H1 (cell line): ENCODE measurements around the gene TCERG1L. TPM values are rescaled to one million over a fixed set of nuclear protein-coding genes. Genes with fewer than 3 reads are reported as not detected.

ENCODE experiments used
- CTCF ChIA-PET: fragments of 300-600 bp; sonication (Branson Sonifier 250); formaldehyde crosslinking; loops from one replicate; lab custom pipeline; 2021; ENCODE audit not compliant: partially characterized antibody; lab: Charles Lee
- POLR2A ChIA-PET: fragments of 300-600 bp; sonication (Branson Sonifier 250); formaldehyde crosslinking; loops from one replicate; lab custom pipeline; 2021; ENCODE audit warnings: inconsistent platforms; ENCODE audit not compliant: partially characterized antibody; lab: Charles Lee
- DNase-seq, 2 experiments: peaks; one replicate each; pipeline versions ENCODE4 v3.0.0 to v3.0.0-alpha.2; 2010 to 2022; ENCODE audit warnings: low spot score in 2 of 2, low read depth in 1 of 2, mixed read lengths in 1 of 2
- FAIRE-seq: peaks from 2 replicates; lab custom pipeline; 2011; peaks lifted over from hg19 to GRCh38; lab: Jason Lieb, UNC
- H2AFZ ChIP-seq: 2 replicates; pipeline ENCODE4 v1.8.1; 2012; ENCODE audit warnings: low read length, inconsistent platforms
- H2AK5ac ChIP-seq: 2 replicates; pipeline ENCODE4 v1.6.1; 2013; ENCODE audit warnings: low read depth, low read length
- H2BK120ac ChIP-seq: replicated peaks from 2 replicates; pipeline ENCODE3; 2013; ENCODE audit warnings: low read depth, low read length, inconsistent platforms
- H2BK12ac ChIP-seq: 2 replicates; pipeline ENCODE4 v1.6.1; 2013; ENCODE audit warnings: low read depth, low read length
- H2BK15ac ChIP-seq: 2 replicates; pipeline ENCODE4 v1.6.1; 2013; ENCODE audit warnings: low read length
- H2BK20ac ChIP-seq: 2 replicates; pipeline ENCODE4 v1.6.1; 2013; ENCODE audit warnings: low read length
- H2BK5ac ChIP-seq: 2 replicates; pipeline ENCODE4 v1.6.1; 2013; ENCODE audit warnings: low read depth, low read length
- H3K14ac ChIP-seq: 2 replicates; pipeline ENCODE4 v1.6.1; 2013; ENCODE audit warnings: inconsistent platforms; ENCODE audit not compliant: insufficient read length
- H3K18ac ChIP-seq: 2 replicates; pipeline ENCODE4 v1.6.1; 2013; ENCODE audit warnings: low read length; ENCODE audit errors: extremely low read depth
- H3K23ac ChIP-seq: 2 replicates; pipeline ENCODE4 v1.6.1; 2013; ENCODE audit warnings: inconsistent platforms; ENCODE audit not compliant: insufficient read length
- H3K23me2 ChIP-seq: 2 replicates; pipeline ENCODE4 v1.6.1; 2013; ENCODE audit warnings: low read depth, low read length
- H3K27ac ChIP-seq: 2 replicates; pipeline ENCODE4 v1.6.1; 2011; ENCODE audit warnings: low read depth, low read length, inconsistent platforms
- H3K27me3 ChIP-seq, 4 experiments: replicated peaks in 1 of 4; 1 replicate in 1 of 4; 2 replicates in 3 of 4; pipeline versions ENCODE4 v1.6.1 to v1.8.1; 2011 to 2013; ENCODE audit warnings: low read length in 3 of 4, mild to moderate bottlenecking in 3 of 4, inconsistent platforms in 2 of 4, mixed read lengths in 2 of 4, moderate library complexity in 1 of 4; ENCODE audit not compliant: control insufficient read depth in 3 of 4, insufficient read depth in 3 of 4; ENCODE audit errors: extremely low read depth in 1 of 4
- H3K36me3 ChIP-seq, 4 experiments: 2 replicates each; pipeline versions ENCODE4 v1.6.1 to v1.8.1; 2011 to 2013; ENCODE audit warnings: mild to moderate bottlenecking in 4 of 4, low read length in 3 of 4, moderate library complexity in 2 of 4, control low read depth in 1 of 4, inconsistent platforms in 1 of 4; ENCODE audit not compliant: insufficient read depth in 4 of 4, control insufficient read depth in 2 of 4
- H3K4ac ChIP-seq: replicated peaks from 2 replicates; pipeline ENCODE3; 2013; ENCODE audit warnings: low read length, low read depth, mixed read lengths, inconsistent platforms; ENCODE audit not compliant: insufficient read length
- H3K4me1 ChIP-seq, 4 experiments: replicated peaks in 1 of 4; 1 replicate in 1 of 4; 2 replicates in 3 of 4; pipeline versions ENCODE4 v1.6.1 to v1.8.1; 2011 to 2013; ENCODE audit warnings: low read length in 3 of 4, inconsistent platforms in 2 of 4, mixed read lengths in 1 of 4; ENCODE audit not compliant: insufficient read depth in 4 of 4, control insufficient read depth in 3 of 4
- H3K4me2 ChIP-seq, 2 experiments: 2 replicates each; pipeline versions ENCODE4 v1.6.1 to v1.8.1; 2011 to 2013; ENCODE audit warnings: low read depth in 2 of 2, low read length in 2 of 2, control low read depth in 1 of 2, inconsistent platforms in 1 of 2, mild to moderate bottlenecking in 1 of 2; ENCODE audit not compliant: insufficient read depth in 1 of 2
- H3K4me3 ChIP-seq, 4 experiments: fragments of 200-600, 300-600 bp in 1 of 4; sonication (generic), shearing (Covaris generic), sonication (Bioruptor Twin) in 1 of 4; 2 replicates each; pipeline versions ENCODE4 v1.5.1 to v1.8.1; 2011 to 2016; ENCODE audit warnings: low read length in 4 of 4, low read depth in 3 of 4, control low read depth in 2 of 4, inconsistent platforms in 2 of 4, mild to moderate bottlenecking in 2 of 4, mixed read lengths in 1 of 4, moderate library complexity in 1 of 4; ENCODE audit not compliant: insufficient read depth in 2 of 4; ENCODE audit errors: extremely low read depth in 1 of 4
- H3K56ac ChIP-seq: replicated peaks from 2 replicates; pipeline ENCODE3; 2013; ENCODE audit warnings: low read depth, mild to moderate bottlenecking, mixed read lengths, low read length, inconsistent platforms; ENCODE audit not compliant: insufficient read length
- H3K79me1 ChIP-seq: 2 replicates; pipeline ENCODE4 v1.6.1; 2013; ENCODE audit warnings: low read depth, low read length, control low read depth
- H3K79me2 ChIP-seq, 2 experiments: 2 replicates each; pipeline versions ENCODE4 v1.6.1 to v1.8.1; 2012 to 2013; ENCODE audit warnings: low read length in 2 of 2, mild to moderate bottlenecking in 2 of 2, inconsistent platforms in 1 of 2; ENCODE audit not compliant: insufficient read depth in 2 of 2, control insufficient read depth in 1 of 2
- H3K9ac ChIP-seq, 4 experiments: replicated peaks in 1 of 4; 1 replicate in 1 of 4; 2 replicates in 3 of 4; pipeline versions ENCODE4 v1.6.1 to v1.8.1; 2011 to 2013; ENCODE audit warnings: low read depth in 3 of 4, low read length in 3 of 4, control low read depth in 2 of 4, mild to moderate bottlenecking in 2 of 4, moderate library complexity in 2 of 4, inconsistent platforms in 1 of 4; ENCODE audit errors: extremely low read depth in 1 of 4
- H3K9me3 ChIP-seq, 2 experiments: 2 replicates each; pipeline versions ENCODE4 v1.6.1 to v1.8.1; 2012 to 2013; ENCODE audit warnings: mild to moderate bottlenecking in 2 of 2, moderate library complexity in 2 of 2, control low read depth in 1 of 2, inconsistent platforms in 1 of 2, low read depth in 1 of 2, low read length in 1 of 2, mixed read lengths in 1 of 2; ENCODE audit not compliant: insufficient read depth in 2 of 2
- H4K20me1 ChIP-seq, 2 experiments: replicated peaks in 1 of 2; 2 replicates each; pipeline versions ENCODE3 to v1.8.1; 2011 to 2013; ENCODE audit warnings: inconsistent platforms in 2 of 2, low read length in 2 of 2, mild to moderate bottlenecking in 1 of 2; ENCODE audit not compliant: insufficient read depth in 2 of 2, control insufficient read depth in 1 of 2
- H4K5ac ChIP-seq: 2 replicates; pipeline ENCODE4 v1.6.1; 2013; ENCODE audit warnings: low read length, low read depth, mixed read lengths, inconsistent platforms; ENCODE audit not compliant: insufficient read length
- H4K8ac ChIP-seq: 2 replicates; pipeline ENCODE4 v1.8.0; 2013; ENCODE audit warnings: mild to moderate bottlenecking, moderate library complexity, low read length, inconsistent platforms; ENCODE audit not compliant: insufficient read depth; ENCODE audit errors: extremely low read depth
- H4K91ac ChIP-seq: replicated peaks from 2 replicates; pipeline ENCODE3; 2013; ENCODE audit warnings: low read length, mixed read lengths, inconsistent platforms; ENCODE audit not compliant: insufficient read length
- BRCA1 ChIP-seq: IDR thresholded peaks from 2 replicates; pipeline ENCODE4 v1.6.1; 2012; ENCODE audit warnings: low read depth, low read length, improper control_type of control experiment
- CTCF ChIP-seq, 3 experiments: IDR thresholded peaks; 1 replicate in 2 of 3; 2 replicates in 1 of 3; pipeline versions ENCODE4 v1.5.1 to v1.6.1; 2011; ENCODE audit warnings: low read length in 3 of 3, mild to moderate bottlenecking in 3 of 3, inconsistent platforms in 2 of 3, low read depth in 1 of 3, moderate library complexity in 1 of 3; ENCODE audit not compliant: insufficient read depth in 1 of 3; ENCODE audit errors: control extremely low read depth in 1 of 3
- RAD21 ChIP-seq, 2 experiments: IDR thresholded peaks in 1 of 2; conservative IDR thresholded peaks in 1 of 2; 2 replicates each; pipeline ENCODE4 v1.6.1; 2011; ENCODE audit warnings: low read depth in 2 of 2, low read length in 2 of 2, improper control_type of control experiment in 1 of 2, inconsistent platforms in 1 of 2, mild to moderate bottlenecking in 1 of 2, moderate library complexity in 1 of 2
- SIN3A ChIP-seq, 2 experiments: IDR thresholded peaks in 1 of 2; conservative IDR thresholded peaks in 1 of 2; 2 replicates each; pipeline ENCODE4 v1.6.1; 2011 to 2012; ENCODE audit warnings: low read length in 2 of 2, improper control_type of control experiment in 1 of 2, low read depth in 1 of 2, mild to moderate bottlenecking in 1 of 2
- WGBS, 2 experiments: shearing (Covaris generic) in 1 of 2; methylation state at CpG; one replicate each; pipeline versions ENCODE4 v1.1.6 to v1.1.7; 2013 to 2015; ENCODE audit warnings: low lambda C conversion rate in 2 of 2, mixed read lengths in 2 of 2, inconsistent platforms in 1 of 2, low coverage in 1 of 2, missing lambda C conversion rate in 1 of 2; ENCODE audit not compliant: insufficient replicate concordance in 2 of 2, insufficient coverage in 1 of 2, insufficient read length in 1 of 2; ENCODE audit errors: extremely low coverage in 1 of 2, missing lambda C conversion rate in 1 of 2; 5-methylcytosine and 5-hydroxymethylcytosine counted together
- polyA plus RNA-seq, 7 experiments: library from polyadenylated mRNA; depleted of rRNA in 3 of 7; stranded (reverse) in 5 of 7; unstranded in 2 of 7; fragments of >200 nt in 5 of 7; fragments of 200-250 nt in 2 of 7; gene quantifications; 1 replicate in 5 of 7; 2 replicates in 1 of 7; 4 replicates in 1 of 7; pipeline versions ENCODE4 v1.2.1 to v1.2.3, GENCODE V29; 2011 to 2013; ENCODE audit warnings: missing spikeins in 2 of 7, mixed read lengths in 2 of 7
- total RNA-seq: library from RNA; stranded (reverse); fragmentation: NEBNext Ultra II Directional; extraction: Animal tissue kit (Norgen Biotek cat#: 25700); gene quantifications from 2 replicates; pipeline ENCODE4 v1.2.1, GENCODE V29; 2021

Gene TCERG1L
- total and polyA plus RNA-seq, 2 of the 8 experiments (the other 6 are each of a cell fraction or from before 2014, with no cell fraction given): 3.9 to 6.9 TPM

- peaks cover 3 to 11% (median 3%) of the 10 kb centered on the region in 4 experiments; a peak in 6 of 7 replicates for H3K4me1 ChIP-seq
- no peak overlapping the region for H3K56ac ChIP-seq
- H2BK5ac ChIP-seq: no peak overlapping the region
- H3K9me3 ChIP-seq: no peaks in the 10 kb centered on the region
- peaks cover 0 to 14% (median 5%) of the 10 kb centered on the region in 4 experiments; a peak in 5 of 7 replicates for H3K27me3 ChIP-seq
- no peaks in the 10 kb centered on the region for H4K20me1 ChIP-seq
- H2BK20ac ChIP-seq: no peak overlapping the region
- H3K23me2 ChIP-seq: peaks cover 14% of the 10 kb centered on the region; the same call in 1 of the 2 replicates
- ChIA-PET POLR2A (no interaction called here), CTCF (interaction anchor here (0.6 to 1.4 kb wide), 10 partner anchors 15 to 404 kb away, joined by 3 to 5 read pairs (median 3); no protein-coding TSS in a partner anchor)
- TF ChIP-seq RAD21 (IDR thresholded peaks at IDR 0.05 in 1 of 2, conservative IDR thresholded peaks at IDR 0.05 in 1 of 2; ENCODE audit: low read depth in 2 of 2, low read length in 2 of 2) (peak in 1 of 2 experiments; percentile 33; a peak in 2 of 4 replicates), CTCF (IDR thresholded peaks at IDR 0.05; ENCODE audit: control extremely low read depth in 1 of 3, insufficient read depth in 1 of 3, low read depth in 1 of 3, low read length in 3 of 3) (peak in 1 of 3 experiments; percentile 22; a peak in 2 of 4 replicates), SIN3A (conservative IDR thresholded peaks at IDR 0.05 in 1 of 2, IDR thresholded peaks at IDR 0.05 in 1 of 2; ENCODE audit: low read depth in 1 of 2, low read length in 2 of 2) (no peak), BRCA1 (no peak)
- H3K79me1 ChIP-seq: no peaks in the 10 kb centered on the region
- no peak for FAIRE-seq
- no peak overlapping the region for H2BK15ac ChIP-seq
- no peak for DNase-seq
- H3K23ac ChIP-seq: no peak overlapping the region
- H2AK5ac ChIP-seq: no peak overlapping the region
- no peak overlapping the region for H2AFZ ChIP-seq
- H3K4me3 ChIP-seq: peak overlapping the region; percentile 49 to 72 (median 51); a peak in 7 of 8 replicates
- no peak overlapping the region for H4K8ac ChIP-seq
- peak overlapping the region; percentile 71 to 75 for H3K4me2 ChIP-seq
- no peaks in the 10 kb centered on the region for H3K79me2 ChIP-seq
- no peak overlapping the region for H4K91ac ChIP-seq
- H2BK12ac ChIP-seq: no peak overlapping the region
- no peak overlapping the region for H3K14ac ChIP-seq
- H3K27ac ChIP-seq: no peak overlapping the region
- H3K36me3 ChIP-seq: no peaks in the 10 kb centered on the region; a peak in 1 of 8 replicates
- H3K4ac ChIP-seq: no peak overlapping the region
- WGBS, 2 experiments: 24% methylated on average over 4 of the region's 4 CpGs; no CpG with 5 or more reads in 1 of the 2 experiments
- H3K18ac ChIP-seq: no peak overlapping the region
- H3K9ac ChIP-seq: no peak overlapping the region
- H4K5ac ChIP-seq: no peak overlapping the region
- no peak overlapping the region for H2BK120ac ChIP-seq
These were observed 1.4 kb downstream of the TCERG1L start for GRCh38 chr10:131310142-131310541.
